Left renal pelvis (tissue), 4 donors: ENCODE measurements around the gene FAS. TPM values are rescaled to one million over a fixed set of nuclear protein-coding genes. Genes with fewer than 3 reads are reported as not detected.

Experiments used
- DNase-seq, 4 donors: peaks; one replicate each; pipeline ENCODE4 v3.0.0-alpha.2; 2013; ENCODE audit warnings: low read depth in 4 of 4, low spot score in 3 of 4
- polyA plus RNA-seq, 4 donors: library from polyadenylated mRNA; unstranded; fragments of 120-200 nt; gene quantifications; one replicate each; pipeline ENCODE4 v1.2.1, GENCODE V29; 2013; ENCODE audit not compliant: insufficient read length in 4 of 4

The FAS gene
- polyA plus RNA-seq, 4 donors, result 10.3 to 13.6 (median 12.0) TPM

- DNase-seq, result peak; percentile 27 to 57 (median 52)
These were observed 39.3 kb downstream of the FAS start for GRCh38 chr10:89029785-89030437.

DNA sequence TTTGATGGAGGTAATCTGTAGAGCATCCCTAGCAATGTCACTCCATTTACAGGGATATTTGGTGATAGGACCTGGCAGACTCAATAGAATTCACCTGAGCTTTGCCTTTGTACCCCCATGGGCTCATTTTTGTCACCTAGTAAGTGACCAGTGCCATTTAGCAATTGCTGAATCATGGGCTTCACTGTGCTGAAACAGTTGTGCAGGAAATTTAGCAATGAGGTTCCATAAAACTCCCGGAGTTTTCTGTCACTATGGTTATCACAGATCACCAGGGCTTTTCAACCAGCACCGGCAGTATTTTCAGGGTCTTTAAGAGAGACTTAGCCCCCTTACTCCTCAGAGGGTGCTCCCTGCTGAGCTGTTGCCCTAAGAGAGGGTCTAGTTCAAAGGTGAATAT lies 40.2 kb downstream of the FAS start:
- no peak for DNase-seq

- DNase-seq, result peak in 1 of 4 donors; percentile 19
These were observed 41.7 kb downstream of the FAS start for GRCh38 chr10:89032141-89032891.

DNA sequence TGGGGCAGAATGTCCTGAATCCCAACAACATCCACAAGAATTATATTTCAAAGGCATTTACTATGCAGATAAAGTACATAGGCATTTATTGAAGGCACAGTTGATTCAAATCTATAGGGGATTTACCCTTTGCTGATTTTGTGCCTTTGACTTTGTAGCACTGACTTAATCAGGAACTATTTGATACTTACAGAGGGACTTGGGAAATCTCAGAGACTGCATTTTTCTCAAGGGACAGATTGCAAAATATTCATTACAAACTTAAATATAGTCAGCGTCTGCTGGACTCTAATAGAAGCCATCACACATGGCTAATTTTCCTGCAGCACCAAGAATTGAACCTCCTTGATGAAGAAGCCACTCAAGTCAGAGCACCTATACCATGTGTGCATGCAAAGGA lies 44.9 kb downstream of the FAS start:
- DNase-seq, result no peak

DNA sequence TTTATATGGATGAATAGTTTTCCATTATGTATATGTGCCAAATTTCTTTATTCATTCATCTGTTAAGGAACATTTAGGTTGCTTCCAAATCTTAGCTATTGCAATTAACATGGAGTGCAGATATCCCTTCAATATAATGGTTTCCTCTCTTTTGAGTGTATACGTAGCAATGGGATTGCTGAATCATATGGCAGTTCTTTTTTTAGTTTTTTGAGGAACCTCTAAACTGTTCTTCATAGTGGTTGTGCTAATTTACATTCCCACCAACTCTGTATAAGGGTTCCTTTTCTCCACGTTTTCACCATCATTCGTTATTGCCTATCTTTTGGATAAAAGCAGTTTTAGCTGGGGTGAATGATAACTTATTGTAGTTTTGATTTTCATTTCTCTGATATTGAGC lies 46.5 kb downstream of the FAS start:
- DNase-seq, result no peak

DNA sequence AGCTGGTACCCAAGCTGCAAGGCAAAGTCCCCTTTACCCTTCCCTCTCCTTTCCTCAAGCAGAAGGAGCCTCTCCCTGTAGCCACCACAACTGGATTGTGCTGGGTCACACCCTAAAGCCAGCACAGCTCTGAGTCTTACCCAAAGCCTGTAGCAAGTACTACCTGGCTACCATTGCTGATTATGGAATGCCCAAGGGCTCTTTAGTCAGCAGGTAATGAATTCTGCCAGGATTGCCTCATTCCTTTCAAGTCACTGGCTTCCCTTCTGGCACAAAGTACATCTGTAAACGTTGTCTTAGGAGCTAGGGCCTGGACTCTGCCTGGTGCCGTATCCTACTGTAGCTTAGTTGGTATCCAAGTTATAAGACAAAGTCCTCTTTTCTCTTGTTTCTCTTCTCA lies 52.0 kb downstream of the FAS start:
- DNase-seq, result no peak

GRCh38 chr10:89043052-89043451 lies 52.5 kb downstream of the FAS start:
- no peak for DNase-seq

GRCh38 chr10:89047397-89047796 lies 56.8 kb downstream of the FAS start:
- DNase-seq, result no peak

GRCh38 chr10:89051593-89051992 lies 61.0 kb downstream of the FAS start:
- DNase-seq, result no peak

- no peak for DNase-seq
These were observed 63.0 kb downstream of the FAS start for GRCh38 chr10:89053555-89053954.

GRCh38 chr10:89055159-89055558 lies 64.6 kb downstream of the FAS start:
- no peak for DNase-seq

DNA sequence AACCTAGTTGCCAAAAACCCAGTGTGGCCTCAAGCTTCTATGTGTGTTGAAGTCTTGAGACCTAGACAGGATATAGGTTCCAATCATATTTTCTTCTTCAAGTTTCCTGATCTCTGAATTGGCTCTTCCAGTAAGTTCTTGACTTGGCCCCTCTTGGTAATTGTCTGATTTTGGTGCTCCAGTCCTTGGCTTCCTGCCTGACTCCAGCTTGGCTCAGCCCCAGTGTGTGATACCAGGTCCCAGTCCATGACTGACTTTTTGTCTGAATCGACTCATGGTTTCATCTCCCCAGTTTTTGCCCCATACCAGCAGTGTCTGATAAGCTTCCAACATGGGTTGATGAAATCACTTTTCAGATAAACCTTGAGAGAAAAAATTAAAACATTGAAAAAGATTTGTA lies 72.3 kb downstream of the FAS start:
- no peak for DNase-seq

GRCh38 chr10:89063465-89063864 lies 72.9 kb downstream of the FAS start:
- no peak for DNase-seq

DNA sequence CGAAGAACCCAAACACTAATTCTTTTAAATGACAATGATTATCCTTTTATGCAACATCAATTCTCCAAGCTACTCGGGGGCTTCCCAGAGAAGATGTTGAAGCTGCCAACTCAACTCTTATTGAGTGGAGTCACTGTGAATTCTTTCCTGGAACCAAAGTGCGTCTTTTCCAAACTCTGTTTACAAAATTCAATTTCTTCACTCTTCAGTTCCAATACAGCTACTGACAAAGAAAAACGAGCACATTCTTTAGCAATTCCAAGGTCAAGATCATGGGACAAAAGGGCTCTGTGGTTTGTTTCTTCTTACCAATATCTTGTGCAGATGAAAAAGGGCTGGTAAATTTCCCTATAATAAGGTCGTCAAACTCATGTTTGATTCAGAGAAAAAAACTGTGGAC lies 74.2 kb downstream of the FAS start:
- DNase-seq, result no peak

Other genes with a start within 250 kb of the FAS start
- gene LIPN, start 230.8 kb upstream of the FAS start, polyA plus RNA-seq, result under 1 TPM in 1 of 4 donors, not detected in 3; 0.11 TPM
- not detected for gene LIPM, start 188.1 kb upstream of the FAS start, polyA plus RNA-seq
- under 1 TPM; 0.10 to 0.73 (median 0.30) TPM for gene ANKRD22, start 139.0 kb upstream of the FAS start, polyA plus RNA-seq
- 1 to 10 TPM; 2.0 to 3.3 (median 2.1) TPM for gene STAMBPL1, start 110.6 kb upstream of the FAS start, polyA plus RNA-seq
- 100 to 1,000 TPM; 157 to 230 (median 215) TPM for gene ACTA2, start 38.0 kb upstream of the FAS start, polyA plus RNA-seq
- gene CH25H, start 216.5 kb downstream of the FAS start, polyA plus RNA-seq, result 1 to 10 TPM in 1 of 4 donors, under 1 TPM in 3; 0.15 to 2.7 (median 0.30) TPM